GM15510 (cell line): ENCODE results near the gene CAST.

ENCODE experiments used
- POLR2A ChIP-seq: IDR thresholded peaks from 3 replicates; pipeline ENCODE4 v1.6.1; 2011; ENCODE audit warnings: borderline replicate concordance; ENCODE audit not compliant: insufficient read length; ENCODE audit errors: extremely low read depth

Gene CAST

DNA sequence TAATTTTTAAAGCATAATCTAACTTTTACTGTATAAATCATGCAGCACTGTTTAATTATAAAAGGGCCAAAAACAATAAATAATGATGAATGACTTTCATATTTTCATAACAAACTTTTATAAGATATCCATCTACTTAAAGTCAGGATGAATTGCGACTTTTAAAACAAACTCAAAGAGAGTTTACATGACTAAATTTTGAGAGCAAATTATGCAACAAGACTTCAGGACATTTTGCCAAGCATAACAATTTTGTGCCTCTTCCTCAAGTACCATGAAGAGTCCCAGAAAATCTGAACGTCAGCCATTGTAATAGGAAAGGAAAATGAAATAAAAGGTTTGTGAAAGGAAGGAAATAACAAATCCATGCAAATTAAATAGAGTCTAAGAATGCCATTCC, 121.2 kb downstream of the CAST start:
- TF ChIP-seq POLR2A = no peak

DNA sequence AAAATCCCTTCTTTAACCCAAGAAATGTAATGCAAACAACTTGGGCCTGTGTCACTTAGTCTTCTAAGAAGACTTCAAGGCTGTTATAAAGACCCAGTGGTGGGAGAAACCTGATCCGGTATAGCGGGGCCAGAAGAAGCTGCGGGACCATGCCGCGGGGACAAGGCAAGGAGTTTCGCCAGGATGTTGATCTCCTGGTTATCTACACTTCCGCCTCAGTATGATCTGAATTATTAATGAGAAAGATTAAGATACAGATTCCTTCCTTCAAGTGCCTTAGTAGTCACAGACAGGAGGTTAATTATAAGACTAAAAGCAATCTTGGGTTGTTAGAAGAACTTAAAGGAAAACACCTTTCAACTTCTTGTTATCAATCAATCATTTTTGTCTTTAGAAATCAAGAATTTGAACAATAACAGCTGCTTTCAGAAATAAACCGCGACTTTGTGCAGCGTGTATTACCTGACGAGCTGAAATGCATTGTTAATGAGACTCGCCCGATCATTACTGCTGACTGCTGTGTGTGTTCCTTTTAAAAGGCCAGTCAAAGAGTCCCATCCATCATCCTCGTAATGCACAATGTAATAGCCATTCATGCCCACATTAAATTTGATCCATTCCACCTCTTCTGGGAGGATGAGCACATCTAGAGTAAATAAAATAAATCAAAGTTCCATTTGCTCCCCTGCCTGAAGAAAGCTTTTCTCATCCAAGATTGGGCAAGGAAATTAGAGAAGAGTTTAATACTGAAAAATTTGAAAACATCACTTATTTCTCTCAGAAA, 123.3 kb downstream of the CAST start:
- no peak for TF ChIP-seq POLR2A

DNA sequence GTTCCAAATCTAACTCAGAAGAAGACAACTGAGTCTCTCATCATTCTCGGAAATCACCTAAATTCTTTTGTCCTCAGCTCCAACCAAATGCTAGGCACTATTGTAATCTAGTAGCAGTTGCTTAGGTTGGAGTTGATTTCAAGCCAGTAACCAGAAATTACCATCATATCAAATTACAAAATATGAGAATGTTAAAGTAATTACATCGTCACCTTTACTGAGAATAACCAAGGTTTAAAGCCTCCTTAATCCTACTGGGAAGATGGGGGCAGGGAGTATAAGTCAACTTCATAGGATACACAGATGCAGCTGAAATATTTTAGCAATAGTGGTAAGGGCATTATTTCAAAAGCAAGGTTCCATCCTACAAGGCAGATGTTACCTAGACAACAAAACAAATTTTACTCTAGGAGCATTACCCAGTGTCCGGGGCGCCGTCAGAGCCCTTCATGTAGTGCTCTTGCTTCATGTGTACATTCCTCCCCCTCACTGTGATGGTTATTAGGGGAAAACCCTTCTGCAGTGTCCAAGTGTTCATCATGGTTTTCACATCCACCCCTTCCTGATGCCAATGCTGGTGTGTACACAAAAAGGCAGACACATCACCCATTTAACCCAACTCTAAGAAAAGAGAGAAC, 126.1 kb downstream of the CAST start:
- no peak for TF ChIP-seq POLR2A

DNA sequence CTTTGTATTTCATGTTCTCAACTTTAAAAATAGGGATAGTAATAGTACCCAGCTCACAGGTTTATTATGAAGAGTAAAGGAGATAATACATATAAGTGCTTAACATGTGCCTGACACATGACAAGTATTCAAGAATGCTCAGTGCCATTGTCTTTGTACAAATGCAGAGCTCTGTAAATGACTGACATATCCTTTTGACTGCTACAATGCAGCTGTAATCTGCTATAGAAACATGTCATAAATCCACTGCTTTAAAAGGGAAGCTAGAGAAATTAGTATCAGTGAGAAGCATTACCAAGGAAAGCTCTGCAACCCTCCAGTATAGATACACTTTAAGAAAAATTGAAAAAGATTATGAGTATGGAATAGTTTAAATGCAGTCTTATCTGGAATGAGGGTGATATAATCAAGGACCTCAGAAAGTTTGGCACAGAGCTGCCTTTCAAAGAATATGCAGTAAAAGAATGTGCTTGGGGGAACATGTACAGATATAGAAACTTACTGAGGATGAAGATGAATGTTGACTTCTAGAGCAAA, 127.7 kb downstream of the CAST start:
- TF ChIP-seq POLR2A = no peak

DNA sequence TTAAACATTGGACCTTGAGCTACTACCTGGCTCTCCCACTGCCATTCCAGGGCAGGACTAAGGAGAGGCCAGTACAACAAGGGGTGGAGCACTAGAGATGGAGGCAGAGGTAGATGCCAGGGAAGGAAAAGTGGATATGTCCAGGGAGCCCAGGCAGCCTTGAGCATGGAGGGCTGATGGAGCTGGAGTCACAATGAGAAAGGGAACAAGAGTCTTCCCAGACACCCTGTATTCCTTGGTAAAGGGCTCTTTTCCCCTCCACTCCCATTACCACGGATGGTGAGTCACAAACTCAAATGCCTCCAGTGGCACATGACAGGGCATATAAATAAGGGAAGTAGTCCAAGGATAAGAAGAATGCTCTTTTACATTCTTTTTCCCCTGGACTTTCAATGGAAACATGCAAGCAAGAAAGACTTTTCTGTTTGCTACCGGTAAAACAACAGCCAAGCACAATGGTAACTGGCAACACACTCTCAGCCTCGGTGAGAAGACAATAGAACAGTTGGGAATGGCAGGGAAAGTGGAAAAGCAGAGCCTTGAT, 128.9 kb downstream of the CAST start:
- TF ChIP-seq POLR2A = no peak

DNA sequence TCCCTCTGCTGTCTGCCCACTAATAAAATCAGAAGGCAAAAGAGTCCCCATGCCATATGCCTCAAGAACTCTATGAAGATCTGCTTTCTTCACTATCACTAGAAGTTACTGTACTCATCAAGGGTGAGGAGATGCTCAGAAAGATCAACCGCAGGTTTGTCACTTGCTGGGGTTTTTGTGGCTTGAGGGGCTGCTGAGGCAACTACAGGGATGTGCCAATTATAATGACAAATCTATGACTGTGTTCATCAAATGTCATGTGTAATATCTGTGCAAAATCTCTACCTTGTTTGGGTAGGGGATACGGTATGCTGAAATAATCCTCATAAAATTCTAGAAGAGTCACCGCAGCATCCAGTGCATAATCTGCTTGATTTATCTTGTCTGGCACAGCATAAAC, 132.6 kb downstream of the CAST start:
- no peak for TF ChIP-seq POLR2A

DNA sequence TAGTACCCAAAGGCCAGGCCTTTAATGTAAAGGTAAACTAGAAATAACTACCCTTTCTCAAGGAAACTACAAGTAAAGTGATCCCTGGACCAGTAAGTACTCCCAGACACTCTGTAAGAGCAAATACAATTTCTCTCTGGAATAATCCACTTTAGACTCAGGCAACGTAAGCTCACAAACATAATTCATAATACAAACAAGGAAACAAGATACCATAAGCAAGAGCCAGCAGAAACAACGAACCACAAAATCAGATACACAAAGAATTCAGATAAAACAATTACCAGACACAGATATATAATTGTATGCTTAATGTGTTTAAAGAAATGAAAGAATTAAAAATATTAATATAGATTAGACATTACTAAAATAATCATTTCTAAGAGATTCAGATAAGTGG, 133.4 kb downstream of the CAST start:
- TF ChIP-seq POLR2A = no peak

DNA sequence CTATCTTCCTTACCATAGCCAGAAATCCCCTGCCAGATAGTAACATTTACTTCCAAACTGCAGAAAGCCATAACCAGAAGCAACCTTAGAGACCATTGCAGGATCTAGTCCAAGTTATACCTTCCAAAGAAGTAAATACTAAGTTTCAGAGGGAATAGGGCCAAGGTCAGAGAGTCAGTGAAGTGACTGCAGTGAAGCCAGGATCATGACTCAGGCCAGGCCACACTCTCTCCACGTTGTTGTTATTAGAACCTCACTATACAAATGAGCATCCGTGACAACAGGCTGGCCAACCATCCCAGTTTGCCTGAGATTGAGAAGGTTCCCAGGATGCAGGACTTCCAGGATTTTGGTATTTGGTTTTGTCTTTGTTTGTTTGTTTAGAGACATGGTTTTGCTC, 134.3 kb downstream of the CAST start:
- TF ChIP-seq POLR2A = no peak

DNA sequence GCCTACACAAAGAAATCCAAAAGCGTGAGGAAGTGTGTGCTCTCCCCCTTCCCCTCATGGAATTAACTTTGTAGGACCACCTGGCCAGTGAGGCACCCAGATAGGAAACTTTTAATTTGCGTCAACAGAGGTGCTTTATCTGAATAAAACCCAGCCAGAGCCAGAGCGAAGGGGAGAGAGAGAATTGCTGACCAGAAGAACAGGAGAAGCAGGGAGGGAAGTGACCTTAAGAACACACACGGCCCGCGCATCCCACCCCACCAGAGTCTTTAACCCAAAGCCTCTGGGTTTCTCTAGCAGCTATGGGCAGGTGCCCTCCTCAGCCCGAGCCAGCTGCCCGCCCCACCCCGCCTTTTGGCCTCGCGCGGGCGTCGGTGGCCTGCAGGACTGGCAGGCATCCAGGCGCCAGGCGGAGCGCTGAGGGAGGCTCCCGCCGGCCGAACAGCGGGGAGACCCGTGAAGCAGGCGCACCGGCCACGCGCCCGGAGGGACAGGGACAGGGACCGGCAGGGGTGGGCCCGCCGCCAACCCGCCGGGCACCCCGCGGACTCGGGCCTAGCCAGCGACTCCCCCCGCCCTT, 145.0 kb downstream of the CAST start:
- no peak for TF ChIP-seq POLR2A

DNA sequence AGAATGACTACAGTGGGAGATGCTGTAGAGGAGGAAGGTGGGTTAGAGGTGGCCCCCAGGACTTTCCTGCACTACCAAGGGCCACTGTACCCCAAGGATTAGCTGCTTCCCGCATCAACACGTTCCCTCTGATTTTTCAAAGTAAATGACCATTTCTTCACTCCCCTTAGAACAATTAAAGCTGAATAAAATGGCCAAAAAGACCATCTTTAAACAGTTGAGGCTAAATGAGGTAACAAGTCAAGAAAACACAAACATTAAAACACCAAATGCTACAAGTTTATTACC, 146.3 kb downstream of the CAST start:
- TF ChIP-seq POLR2A = no peak

DNA sequence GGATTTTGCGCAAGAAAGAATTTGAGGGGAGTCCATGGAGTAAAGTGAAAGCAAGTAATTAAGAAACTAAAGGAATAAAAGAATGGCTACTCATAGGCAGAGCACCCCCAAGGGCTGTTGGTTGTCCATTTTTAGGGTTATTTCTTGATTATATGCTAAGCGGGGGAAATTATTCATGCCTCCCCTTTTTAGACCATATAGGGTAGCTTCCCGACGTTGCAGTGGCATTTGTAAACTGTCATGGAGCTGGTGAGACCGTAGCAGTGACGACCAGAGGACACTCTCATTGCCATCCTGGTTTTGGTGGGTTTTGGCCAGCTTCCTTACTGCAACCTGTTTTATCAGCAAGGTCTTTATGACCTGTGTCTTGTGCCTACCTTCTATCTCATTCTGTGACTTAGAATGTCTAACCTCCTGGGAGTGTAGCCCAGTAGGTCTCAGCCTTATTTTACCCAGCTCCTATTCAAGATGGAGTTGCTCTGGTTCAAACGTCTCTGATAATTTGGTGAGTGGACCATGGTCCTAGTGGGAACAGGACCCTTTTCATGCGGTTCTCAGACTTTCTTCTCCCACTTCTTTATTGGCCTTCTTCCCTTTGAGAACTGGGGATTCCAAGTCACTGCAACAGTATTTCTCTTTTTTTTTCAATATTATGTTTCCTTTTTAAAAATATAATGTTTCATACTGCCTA, 146.8 kb downstream of the CAST start:
- TF ChIP-seq POLR2A = no peak

DNA sequence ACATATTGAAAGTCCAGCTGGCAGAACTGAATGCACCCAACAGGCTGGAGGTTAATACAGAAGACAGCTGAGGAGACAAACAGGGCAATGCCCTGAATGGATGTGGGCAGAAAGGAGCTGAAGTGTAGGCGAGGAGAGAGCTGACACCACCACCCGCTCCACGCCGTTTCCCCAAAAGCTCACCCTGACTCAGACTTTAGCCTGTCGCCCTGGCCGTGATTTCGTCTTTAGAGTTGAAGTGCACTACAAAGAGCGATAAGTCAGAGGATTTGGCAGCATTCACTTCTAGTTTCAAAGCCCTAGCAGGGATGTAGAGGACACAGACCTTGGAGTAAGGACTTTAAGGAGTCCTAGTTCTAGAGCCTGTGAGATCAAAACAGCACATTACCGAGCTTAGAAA, 147.7 kb downstream of the CAST start:
- TF ChIP-seq POLR2A = no peak

DNA sequence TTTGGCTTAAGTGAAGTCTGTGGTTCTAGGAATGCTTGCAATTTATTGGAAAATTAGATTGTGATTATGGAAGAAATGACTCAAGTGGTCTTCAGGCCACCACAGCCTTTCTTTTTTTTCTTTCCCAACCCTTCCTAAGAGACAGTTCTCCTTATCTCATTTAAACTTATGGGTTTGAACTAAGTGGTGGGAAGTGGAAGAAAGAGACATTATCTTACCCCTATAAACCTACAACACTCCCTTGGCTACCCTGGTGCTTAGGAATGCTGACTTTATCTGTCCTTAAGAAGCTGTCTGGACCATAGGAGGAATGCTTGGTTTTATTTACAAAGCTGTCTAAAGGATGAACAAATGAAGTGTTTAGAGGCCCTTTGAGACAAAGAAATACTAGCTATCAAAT, 150.7 kb downstream of the CAST start:
- no peak for TF ChIP-seq POLR2A

DNA sequence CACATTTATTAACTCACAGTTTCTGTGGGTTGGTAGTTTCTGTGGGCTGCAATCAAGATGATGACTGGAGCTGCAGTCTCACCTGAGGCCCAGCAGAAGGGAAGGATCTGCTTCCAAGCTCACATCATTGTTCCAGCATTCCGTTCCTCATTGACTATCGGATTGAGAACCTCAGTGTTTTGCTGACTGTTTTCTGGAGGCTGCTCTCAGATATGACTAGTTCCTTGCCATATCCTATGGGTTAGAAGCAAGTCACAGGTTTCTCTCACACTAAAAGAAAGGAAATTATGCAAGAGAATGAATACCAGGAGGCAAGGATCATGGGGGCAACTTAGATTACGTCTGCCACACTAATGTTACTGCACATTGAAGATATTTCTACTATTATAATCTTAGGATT, 151.9 kb downstream of the CAST start:
- no peak for TF ChIP-seq POLR2A

DNA sequence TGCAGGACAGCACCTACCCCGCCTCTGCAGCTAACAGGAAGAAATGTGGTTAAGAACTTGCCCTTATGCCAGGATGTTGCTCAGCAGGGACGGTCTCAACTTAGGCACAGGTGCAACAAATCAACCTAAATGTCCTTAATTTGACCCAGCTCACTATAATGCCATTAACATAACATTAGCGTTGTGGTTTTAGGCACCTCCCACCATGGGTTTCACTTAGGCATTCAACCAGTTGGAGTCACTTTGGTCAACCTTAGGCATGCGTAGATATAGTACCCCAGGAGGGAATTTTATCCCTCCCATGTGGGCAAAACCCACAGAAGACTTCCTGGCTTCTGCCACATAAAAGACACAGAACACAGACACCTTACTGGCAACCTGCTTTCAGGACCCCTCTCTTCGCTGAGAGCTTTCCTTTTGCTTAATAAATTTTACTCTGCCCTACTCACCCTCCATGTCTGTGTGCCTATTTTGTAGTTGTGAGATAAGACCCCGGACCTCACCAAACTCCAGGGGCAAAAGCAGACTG, 154.3 kb downstream of the CAST start:
- TF ChIP-seq POLR2A = no peak
